Loucy (cell line): Measurements from ENCODE around the gene HOXD4.

Experiments
- H2AFZ ChIP-seq: fragments of 200-600 bp; sonication (generic); 2 replicates; pipeline ENCODE4 v1.6.0; 2016; ENCODE audit warnings: antibody characterized with exemption, mild to moderate bottlenecking, low read length, moderate library complexity
- H3F3A ChIP-seq: fragments of 200-600 bp; 2 replicates; pipeline ENCODE4 v1.6.0; 2016; ENCODE audit warnings: antibody characterized with exemption, low read depth, mild to moderate bottlenecking
- H3K27me3 ChIP-seq: fragments of 200-600 bp; sonication (generic); 2 replicates; pipeline ENCODE4 v1.6.1; 2014; ENCODE audit warnings: low read length, mild to moderate bottlenecking; ENCODE audit not compliant: insufficient read depth, poor library complexity, severe bottlenecking
- H3K36me3 ChIP-seq: fragments of 200-600 bp; sonication (generic); 2 replicates; pipeline ENCODE4 v1.6.1; 2016; ENCODE audit warnings: low read length; ENCODE audit not compliant: insufficient read depth
- H3K4me1 ChIP-seq: fragments of 200-600 bp; sonication (generic); 2 replicates; pipeline ENCODE4 v1.5.1; 2014; ENCODE audit warnings: low read length, mild to moderate bottlenecking; ENCODE audit not compliant: insufficient read depth, poor library complexity, severe bottlenecking
- H3K4me2 ChIP-seq: fragments of 200-600 bp; sonication (generic); 2 replicates; pipeline ENCODE4 v1.6.0; 2014; ENCODE audit warnings: antibody characterized with exemption, low read length, low read depth, mild to moderate bottlenecking; ENCODE audit not compliant: poor library complexity, severe bottlenecking
- H3K4me3 ChIP-seq: fragments of 200-600 bp; sonication (generic); 2 replicates; pipeline ENCODE4 v1.5.1; 2014; ENCODE audit warnings: low read length, mild to moderate bottlenecking, mixed read lengths; ENCODE audit not compliant: poor library complexity, severe bottlenecking
- H3K79me2 ChIP-seq: fragments of 200-600 bp; sonication (generic); 2 replicates; pipeline ENCODE4 v1.6.1; 2014; ENCODE audit warnings: low read length; ENCODE audit not compliant: insufficient read depth
- H3K9ac ChIP-seq: fragments of 200-600 bp; sonication (generic); 2 replicates; pipeline ENCODE4 v1.6.0; 2014; ENCODE audit warnings: mild to moderate bottlenecking, low read depth, low read length, moderate library complexity; ENCODE audit not compliant: poor library complexity, severe bottlenecking
- H3K9me2 ChIP-seq: fragments of 200-600 bp; sonication (generic); replicated peaks from 2 replicates; pipeline ENCODE4 v1.6.1; 2016; ENCODE audit warnings: low read depth, low read length, mixed read lengths
- H3K9me3 ChIP-seq: fragments of 200-600 bp; sonication (generic); 2 replicates; pipeline ENCODE4 v1.6.1; 2014; ENCODE audit warnings: mild to moderate bottlenecking, antibody characterized with exemption, low read length, low read depth; ENCODE audit not compliant: insufficient read depth
- H4K20me1 ChIP-seq: fragments of 200-600 bp; sonication (generic); 2 replicates; pipeline ENCODE4 v1.6.0; 2014; ENCODE audit warnings: antibody characterized with exemption, low read length, mild to moderate bottlenecking; ENCODE audit not compliant: insufficient read depth, poor library complexity, severe bottlenecking
- CTCF ChIP-seq: fragments of 200-600 bp; sonication (generic); conservative IDR thresholded peaks from 2 replicates; pipeline ENCODE4 v1.5.1; 2014; ENCODE audit warnings: mild to moderate bottlenecking, antibody characterized with exemption, low read length
- EZH2phosphoT487 ChIP-seq: fragments of 200-600 bp; IDR thresholded peaks from 2 replicates; pipeline ENCODE4 v1.6.1; 2018; ENCODE audit warnings: antibody characterized with exemption, mild to moderate bottlenecking, moderate library complexity, borderline replicate concordance

The HOXD4 gene

GRCh38 chr2:176136374-176137251, 14.7 kb upstream of the HOXD4 start:
- Histone ChIP-seq H4K20me1 (no peaks in the 10 kb centered on the region), H3K9me2 (no peaks in the 10 kb centered on the region), H3K4me1 (peaks cover 12% of the 10 kb centered on the region), H3K27me3 (no peaks in the 10 kb centered on the region), H3K9ac (no peak overlapping the region), H3K4me2 (no peak overlapping the region), H3F3A (no peaks in the 10 kb centered on the region), H3K9me3 (no peaks in the 10 kb centered on the region), H3K4me3 (no peak overlapping the region), H3K79me2 (no peaks in the 10 kb centered on the region), H2AFZ (no peak overlapping the region), H3K36me3 (no peaks in the 10 kb centered on the region)
- TF ChIP-seq CTCF (no peak), EZH2phosphoT487 (no peak)

GRCh38 chr2:176137252-176137580, 14.1 kb upstream of the HOXD4 start:
- peaks cover 12% of the 10 kb centered on the region for H3K4me1 ChIP-seq
- H3K4me3 ChIP-seq = no peak overlapping the region
- H3K9me2 ChIP-seq = no peaks in the 10 kb centered on the region
- H3K9ac ChIP-seq = no peak overlapping the region
- no peaks in the 10 kb centered on the region for H3K27me3 ChIP-seq
- H3F3A ChIP-seq = no peaks in the 10 kb centered on the region
- TF ChIP-seq CTCF (no peak), EZH2phosphoT487 (no peak)
- H3K9me3 ChIP-seq = no peaks in the 10 kb centered on the region
- no peaks in the 10 kb centered on the region for H3K36me3 ChIP-seq
- no peak overlapping the region for H2AFZ ChIP-seq
- H3K79me2 ChIP-seq = no peaks in the 10 kb centered on the region
- H3K4me2 ChIP-seq = no peak overlapping the region
- no peaks in the 10 kb centered on the region for H4K20me1 ChIP-seq

GRCh38 chr2:176137906-176138305, 13.4 kb upstream of the HOXD4 start:
- Histone ChIP-seq H3K4me1 (peaks cover 12% of the 10 kb centered on the region), H3K36me3 (no peaks in the 10 kb centered on the region), H3K4me2 (no peak overlapping the region), H3K9me3 (no peaks in the 10 kb centered on the region), H3K4me3 (no peak overlapping the region), H4K20me1 (no peaks in the 10 kb centered on the region), H3F3A (no peaks in the 10 kb centered on the region), H3K27me3 (no peaks in the 10 kb centered on the region), H3K9ac (no peak overlapping the region), H3K9me2 (no peaks in the 10 kb centered on the region), H2AFZ (no peak overlapping the region), H3K79me2 (no peaks in the 10 kb centered on the region)
- no peak for TF ChIP-seq EZH2phosphoT487
- no peak for TF ChIP-seq CTCF
